Caco-2 (cell line): Measurements from ENCODE around the gene SCTR. TPM values are rescaled to one million over a fixed set of nuclear protein-coding genes. Genes with fewer than 3 reads are reported as not detected.

Experiments used
- BruUV-seq: library from RNA; stranded (reverse); fragments of 400-500 nt; replicated peaks from 2 replicates; lab custom pipeline; 2021; lab: Mats Ljungman, UMichigan
- CTCF ChIA-PET: fragments of 300-600 bp; sonication (Branson Sonifier 250); formaldehyde crosslinking; loops from one replicate; lab custom pipeline; 2022; ENCODE audit warnings: antibody characterized with exemption; lab: Charles Lee
- POLR2A ChIA-PET: fragments of 300-600 bp; sonication (Branson Sonifier 250); formaldehyde crosslinking; loops from one replicate; lab custom pipeline; 2022; ENCODE audit warnings: antibody characterized with exemption; lab: Charles Lee
- DNase-seq, 2 experiments: peaks; one replicate each; pipeline versions ENCODE4 v3.0.0 to v3.0.0-alpha.2; 2020 to 2022
- H3K27me3 ChIP-seq: replicated peaks from 2 replicates; pipeline ENCODE4 v1.6.0; 2011; ENCODE audit warnings: low read length; ENCODE audit not compliant: control insufficient read depth, insufficient read depth
- H3K36me3 ChIP-seq: 2 replicates; pipeline ENCODE4 v1.5.1; 2011; ENCODE audit warnings: low read length; ENCODE audit not compliant: control insufficient read depth, insufficient read depth
- H3K4me1 ChIP-seq: fragments of 250-450 bp; sonication (Bioruptor Pico); 2 replicates; pipeline ENCODE4 v1.5.1; 2020; ENCODE audit warnings: mild to moderate bottlenecking
- H3K4me3 ChIP-seq: 2 replicates; pipeline ENCODE4 v1.5.1; 2011; ENCODE audit warnings: low read depth, mild to moderate bottlenecking, control low read depth, low read length
- H3K9me3 ChIP-seq: fragments of 250-450 bp; sonication (Bioruptor Pico); 2 replicates; pipeline ENCODE4 v1.5.1; 2020; ENCODE audit warnings: mild to moderate bottlenecking, moderate library complexity
- H3K27ac Mint-ChIP-seq: one replicate; pipeline ENCODE4 v1.8.0; 2022; ENCODE audit warnings: mixed read lengths; ENCODE audit not compliant: unreplicated experiment
- H3K27me3 Mint-ChIP-seq: one replicate; pipeline ENCODE4 v1.8.0; 2022; ENCODE audit warnings: mixed read lengths; ENCODE audit not compliant: insufficient read depth, unreplicated experiment
- H3K36me3 Mint-ChIP-seq: one replicate; pipeline ENCODE4 v1.8.0; 2022; ENCODE audit warnings: mild to moderate bottlenecking, mixed read lengths; ENCODE audit not compliant: insufficient read depth, unreplicated experiment
- H3K4me1 Mint-ChIP-seq: one replicate; pipeline ENCODE4 v1.8.0; 2022; ENCODE audit warnings: low read depth, mixed read lengths; ENCODE audit not compliant: unreplicated experiment
- H3K4me3 Mint-ChIP-seq: one replicate; pipeline ENCODE4 v1.8.0; 2022; ENCODE audit warnings: mild to moderate bottlenecking, moderate library complexity, mixed read lengths; ENCODE audit not compliant: unreplicated experiment
- H3K9me3 Mint-ChIP-seq: one replicate; pipeline ENCODE4 v1.8.0; 2022; ENCODE audit warnings: mixed read lengths; ENCODE audit not compliant: unreplicated experiment
- intact Hi-C: fragments of 100-400 bp; cut with micrococcal nuclease; formaldehyde crosslinking; loops from one replicate; pipeline ENCODE4 v1.10.0; 2022; ENCODE audit not compliant: unreplicated experiment
- total RNA-seq: library from RNA; stranded (reverse); gene quantifications from 2 replicates; pipeline ENCODE4 v1.2.3, GENCODE V29; 2022
- TF ChIP-seq, protein P1 (sequence below), 2 experiments: fragments of 200-600 bp in 1 of 2; IDR thresholded peaks; 1 replicate in 1 of 2; 2 replicates in 1 of 2; pipeline versions ENCODE4 v1.5.1 to v1.8.0; 2011 to 2022; ENCODE audit warnings: antibody characterized with exemption in 1 of 2, control low read depth in 1 of 2, inconsistent platforms in 1 of 2, low read depth in 1 of 2, low read length in 1 of 2, mild to moderate bottlenecking in 1 of 2, moderate library complexity in 1 of 2; ENCODE audit not compliant: insufficient read depth in 1 of 2, severe bottlenecking in 1 of 2, unreplicated experiment in 1 of 2

Gene SCTR
- total RNA-seq, 1 experiment from 2014 or later, result not detected

DNA sequence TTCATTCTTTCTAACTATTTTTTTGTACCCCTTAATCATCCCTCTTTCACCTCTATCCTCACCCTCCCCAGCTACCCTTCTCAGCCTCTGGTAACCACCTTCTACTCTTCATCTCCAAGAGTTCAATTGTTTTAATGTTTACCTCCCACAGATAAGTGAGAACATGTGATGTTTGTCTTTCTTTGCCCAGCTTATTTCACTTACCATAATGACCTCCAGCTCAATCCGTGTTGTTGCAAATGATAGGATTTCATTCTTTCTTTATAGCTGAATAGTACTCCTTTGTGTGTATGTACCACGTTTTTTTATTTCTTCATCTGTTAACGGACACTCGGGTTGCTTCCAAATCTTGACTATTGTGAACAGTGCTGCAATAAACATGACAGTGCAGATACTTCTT, 114.8 kb downstream of the SCTR start:
- BruUV-seq, result no TSS peak
- POLR2A ChIA-PET, result interaction anchor here (1.0 kb wide), 1 partner anchor 22 kb away, joined by 5 read pairs; the partner anchor contains the start of gene TMEM37
- DNase-seq, result no peak
- Mint-ChIP-seq H3K4me3 (no peak overlapping the region), H3K4me1 (peaks cover 10% of the 10 kb centered on the region), H3K27ac (no peak overlapping the region), H3K9me3 (peaks cover 19% of the 10 kb centered on the region), H3K36me3 (no peaks in the 10 kb centered on the region), H3K27me3 (no peaks in the 10 kb centered on the region)
- Histone ChIP-seq H3K4me1 (no peaks in the 10 kb centered on the region), H3K27me3 (no peaks in the 10 kb centered on the region), H3K4me3 (no peak overlapping the region), H3K36me3 (no peaks in the 10 kb centered on the region), H3K9me3 (peaks cover 8% of the 10 kb centered on the region)
- CTCF ChIA-PET, result interaction anchor here (2.3 kb wide), 1 partner anchor 67 kb away, joined by 13 read pairs; no protein-coding TSS in a partner anchor
- intact Hi-C loops, result loop anchor here (5.0 kb wide), 2 partner anchors 83 to 97 kb away; no protein-coding TSS in a partner anchor
- TF ChIP-seq, protein P1, sequence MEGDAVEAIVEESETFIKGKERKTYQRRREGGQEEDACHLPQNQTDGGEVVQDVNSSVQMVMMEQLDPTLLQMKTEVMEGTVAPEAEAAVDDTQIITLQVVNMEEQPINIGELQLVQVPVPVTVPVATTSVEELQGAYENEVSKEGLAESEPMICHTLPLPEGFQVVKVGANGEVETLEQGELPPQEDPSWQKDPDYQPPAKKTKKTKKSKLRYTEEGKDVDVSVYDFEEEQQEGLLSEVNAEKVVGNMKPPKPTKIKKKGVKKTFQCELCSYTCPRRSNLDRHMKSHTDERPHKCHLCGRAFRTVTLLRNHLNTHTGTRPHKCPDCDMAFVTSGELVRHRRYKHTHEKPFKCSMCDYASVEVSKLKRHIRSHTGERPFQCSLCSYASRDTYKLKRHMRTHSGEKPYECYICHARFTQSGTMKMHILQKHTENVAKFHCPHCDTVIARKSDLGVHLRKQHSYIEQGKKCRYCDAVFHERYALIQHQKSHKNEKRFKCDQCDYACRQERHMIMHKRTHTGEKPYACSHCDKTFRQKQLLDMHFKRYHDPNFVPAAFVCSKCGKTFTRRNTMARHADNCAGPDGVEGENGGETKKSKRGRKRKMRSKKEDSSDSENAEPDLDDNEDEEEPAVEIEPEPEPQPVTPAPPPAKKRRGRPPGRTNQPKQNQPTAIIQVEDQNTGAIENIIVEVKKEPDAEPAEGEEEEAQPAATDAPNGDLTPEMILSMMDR (IDR thresholded peaks at IDR 0.05; ENCODE audit: insufficient read depth in 1 of 2, low read depth in 1 of 2, low read length in 1 of 2, severe bottlenecking in 1 of 2, unreplicated experiment in 1 of 2), result no peak

DNA sequence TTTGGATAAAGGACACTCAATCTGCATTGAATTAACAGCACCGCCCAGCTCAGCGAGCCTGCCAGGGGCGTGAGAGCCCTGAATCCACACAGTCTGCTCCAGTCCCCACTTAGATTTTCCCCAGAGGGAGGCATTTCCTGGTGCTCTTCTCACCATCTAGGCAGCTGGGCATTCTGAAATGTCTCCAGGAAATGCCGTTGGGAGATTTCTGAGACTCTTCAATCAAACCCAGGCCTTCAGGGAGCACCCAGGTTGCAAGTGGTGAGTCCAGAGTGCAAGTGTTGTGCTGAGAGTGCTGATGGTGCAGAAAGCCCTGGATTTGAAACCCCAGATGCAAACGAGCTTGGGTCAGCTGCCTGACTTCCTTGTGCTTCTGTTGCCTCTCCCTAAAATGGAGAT, 116.1 kb downstream of the SCTR start:
- no peak overlapping the region for H3K4me3 Mint-ChIP-seq
- DNase-seq, result no peak
- no peaks in the 10 kb centered on the region for H3K36me3 Mint-ChIP-seq
- H3K27me3 ChIP-seq, result no peaks in the 10 kb centered on the region
- no peaks in the 10 kb centered on the region for H3K4me1 ChIP-seq
- intact Hi-C loops, result loop anchor here (5.0 kb wide), 2 partner anchors 84 to 96 kb away; no protein-coding TSS in a partner anchor
- no peaks in the 10 kb centered on the region for H3K27me3 Mint-ChIP-seq
- CTCF ChIA-PET, result interaction anchor here (2.3 kb wide), 1 partner anchor 68 kb away, joined by 13 read pairs; no protein-coding TSS in a partner anchor
- BruUV-seq, result no TSS peak
- no peak overlapping the region for H3K27ac Mint-ChIP-seq
- peaks cover 6% of the 10 kb centered on the region; the same call in 1 of the 2 replicates for H3K9me3 ChIP-seq
- no peaks in the 10 kb centered on the region for H3K36me3 ChIP-seq
- peaks cover 16% of the 10 kb centered on the region for H3K9me3 Mint-ChIP-seq
- TF ChIP-seq, protein P1 (IDR thresholded peaks at IDR 0.05; ENCODE audit: insufficient read depth in 1 of 2, low read depth in 1 of 2, low read length in 1 of 2, severe bottlenecking in 1 of 2, unreplicated experiment in 1 of 2), result no peak
- H3K4me1 Mint-ChIP-seq, result peaks cover 10% of the 10 kb centered on the region
- POLR2A ChIA-PET, result no interaction called here
- H3K4me3 ChIP-seq, result no peak overlapping the region

DNA sequence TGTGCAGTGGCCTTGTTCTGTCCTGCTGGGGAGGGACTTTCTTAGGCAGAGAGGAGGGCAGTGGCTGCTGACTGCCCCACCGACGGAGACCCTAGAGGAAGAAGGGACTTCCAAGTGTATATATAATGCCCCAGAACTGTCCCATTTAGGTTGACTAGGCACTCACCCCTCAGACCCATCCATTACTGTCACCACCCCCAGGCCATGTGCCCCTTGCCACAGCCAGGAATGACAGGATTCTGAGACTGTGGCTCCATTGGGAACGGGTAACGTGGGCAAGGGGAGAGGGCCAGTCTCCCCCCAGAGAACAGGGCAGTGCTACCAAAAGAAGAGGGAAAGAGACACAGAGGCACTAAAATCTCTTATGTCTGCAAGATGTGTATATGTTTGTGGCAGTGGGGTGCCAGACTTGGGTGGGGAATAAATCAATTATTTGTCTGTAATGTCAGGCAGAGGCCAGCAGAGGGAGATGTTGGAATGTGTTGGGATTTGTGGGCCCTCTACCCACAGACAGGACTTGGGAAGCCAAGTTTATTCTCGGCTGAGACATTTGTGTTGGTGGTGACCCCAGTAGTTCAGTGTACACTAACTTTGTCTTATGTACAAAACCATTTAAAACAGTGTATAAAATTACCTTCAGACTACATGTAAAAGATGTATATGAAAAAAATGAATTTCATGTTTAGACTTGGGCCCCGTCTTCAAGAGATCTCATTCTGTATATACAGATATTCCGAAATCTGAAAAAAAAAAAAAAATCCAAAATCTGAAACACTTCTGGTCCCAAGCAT, 116.7 kb downstream of the SCTR start:
- TF ChIP-seq, protein P1 (IDR thresholded peaks at IDR 0.05; ENCODE audit: insufficient read depth in 1 of 2, low read depth in 1 of 2, low read length in 1 of 2, severe bottlenecking in 1 of 2, unreplicated experiment in 1 of 2), result peak; percentile 76 to 94
- peak; percentile 59 to 73 for DNase-seq
- no peak overlapping the region for H3K4me3 Mint-ChIP-seq
- POLR2A ChIA-PET, result no interaction called here
- CTCF ChIA-PET, result interaction anchor here (1.4 kb wide), 1 partner anchor 69 kb away, joined by 5 read pairs; no protein-coding TSS in a partner anchor
- peaks cover 10% of the 10 kb centered on the region for H3K4me1 Mint-ChIP-seq
- no peaks in the 10 kb centered on the region for H3K36me3 Mint-ChIP-seq
- peaks cover 6% of the 10 kb centered on the region for H3K4me1 ChIP-seq
- no peaks in the 10 kb centered on the region for H3K27me3 Mint-ChIP-seq
- H3K4me3 ChIP-seq, result no peak overlapping the region
- H3K27me3 ChIP-seq, result no peaks in the 10 kb centered on the region
- H3K9me3 ChIP-seq, result peaks cover 6% of the 10 kb centered on the region; the same call in 1 of the 2 replicates
- H3K36me3 ChIP-seq, result no peaks in the 10 kb centered on the region
- H3K9me3 Mint-ChIP-seq, result peaks cover 16% of the 10 kb centered on the region
- intact Hi-C loops, result loop anchor here (1.0 to 5.0 kb wide), 6 partner anchors 27 to 253 kb away; no protein-coding TSS in a partner anchor
- H3K27ac Mint-ChIP-seq, result no peak overlapping the region
- BruUV-seq, result no TSS peak
